ENCODE data around the gene EXOC8.

Gene EXOC8

DNA sequence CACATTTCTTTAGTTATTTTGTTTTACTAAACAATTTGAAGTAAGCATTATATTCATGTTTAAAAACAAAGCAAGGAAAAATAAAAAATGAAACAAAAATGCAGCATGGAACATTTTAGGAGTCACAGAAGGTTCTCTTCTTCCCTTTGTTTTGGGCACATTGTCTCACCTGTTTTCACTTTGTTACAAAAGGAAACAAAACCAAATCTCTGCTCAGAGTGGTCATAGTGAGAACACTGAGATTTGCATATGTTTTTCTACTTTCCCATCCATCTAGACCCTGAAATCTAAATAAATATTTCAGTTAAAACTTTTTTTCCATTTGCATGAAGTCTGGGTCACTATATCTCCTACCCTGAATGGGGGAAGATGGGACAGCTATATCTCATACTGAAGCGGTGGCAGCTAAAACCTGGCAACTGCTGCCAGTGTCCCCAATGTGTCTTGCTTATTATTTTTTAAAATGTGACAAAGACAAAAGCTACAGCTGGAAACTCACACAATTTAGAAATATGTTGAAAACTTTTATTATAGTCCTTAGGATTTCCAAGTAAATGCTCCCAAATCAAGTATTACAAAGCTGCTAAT is 3.5 kb downstream of the EXOC8 start:
- DNase-seq (ENCODE audit: low spot score) = peak; percentile 39
- in situ Hi-C loops (cut with MboI; ENCODE audit: low sequenced_read_pairs, unreplicated experiment) = no loop called here
- no peak for TF ChIP-seq CTCF (IDR thresholded peaks at IDR 0.05; ENCODE audit: borderline replicate concordance, control extremely low read depth, extremely low read depth, insufficient read depth, missing control alignments)

DNA sequence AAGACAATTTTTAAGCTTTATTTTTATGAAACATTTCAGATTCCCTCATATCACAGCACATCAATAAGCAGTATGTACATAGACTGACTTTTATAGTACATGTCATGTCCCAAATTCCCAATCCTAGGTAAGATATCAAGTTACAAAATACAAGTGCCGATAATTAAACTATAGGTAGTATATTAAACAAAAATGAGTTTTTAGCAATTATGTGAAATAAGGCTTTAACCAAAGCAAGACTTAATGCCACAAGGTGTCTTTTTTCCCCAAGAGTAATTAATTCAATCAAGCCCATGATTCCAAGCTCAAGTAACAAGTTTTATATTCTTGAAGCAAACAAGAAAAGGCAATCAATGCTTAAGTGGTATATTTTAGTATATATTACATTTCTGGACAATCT is 4.9 kb downstream of the EXOC8 start:
- in situ Hi-C loops (cut with MboI; ENCODE audit: low sequenced_read_pairs, unreplicated experiment) = no loop called here
- no peak for DNase-seq (ENCODE audit: low spot score)
- no peak for TF ChIP-seq CTCF (IDR thresholded peaks at IDR 0.05; ENCODE audit: borderline replicate concordance, control extremely low read depth, extremely low read depth, insufficient read depth, missing control alignments)

DNA sequence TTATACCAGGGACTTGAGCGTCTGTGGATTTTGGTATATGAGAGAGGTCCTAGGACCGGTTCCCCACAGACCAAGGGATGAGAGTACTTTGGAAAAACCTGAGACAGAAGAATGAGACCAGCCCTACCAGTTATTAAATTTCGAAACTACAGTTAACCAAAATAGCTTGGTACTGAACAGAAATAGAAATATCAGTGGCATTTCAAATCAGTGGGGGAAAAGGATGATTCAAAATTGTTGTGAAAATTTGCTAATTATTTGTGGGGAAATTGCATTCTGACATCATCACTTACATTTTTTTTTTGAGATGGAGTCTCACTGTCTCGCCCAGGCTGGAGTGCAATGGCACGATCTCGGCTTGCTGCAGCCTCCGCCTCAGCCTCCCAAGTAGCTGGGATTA is 8.2 kb downstream of the EXOC8 start:
- DNase-seq (ENCODE audit: low spot score) = no peak
- in situ Hi-C loops (cut with MboI; ENCODE audit: low sequenced_read_pairs, unreplicated experiment) = no loop called here
- TF ChIP-seq CTCF (IDR thresholded peaks at IDR 0.05; ENCODE audit: borderline replicate concordance, control extremely low read depth, extremely low read depth, insufficient read depth, missing control alignments) = no peak

DNA sequence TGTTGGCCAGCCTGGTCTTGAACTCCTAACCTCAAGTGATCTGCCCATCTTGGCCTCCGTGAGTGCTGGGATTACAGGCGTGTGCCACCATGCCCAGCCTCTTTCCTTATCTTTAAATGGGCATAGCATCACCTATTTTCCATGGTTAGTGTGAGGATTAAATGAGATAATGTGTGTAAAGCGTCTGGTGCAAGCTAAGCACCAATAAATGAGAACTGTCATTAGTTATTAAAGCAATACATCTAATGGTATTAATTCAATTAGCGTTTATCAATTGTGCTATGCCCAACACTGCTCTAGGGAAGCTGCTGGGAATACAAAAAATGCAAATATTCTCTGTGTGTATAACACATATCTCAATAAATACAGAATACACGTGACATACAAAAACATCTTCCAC is 10.0 kb downstream of the EXOC8 start:
- in situ Hi-C loops (cut with MboI; ENCODE audit: low sequenced_read_pairs, unreplicated experiment) = no loop called here
- DNase-seq (ENCODE audit: low spot score) = no peak
- TF ChIP-seq CTCF (IDR thresholded peaks at IDR 0.05; ENCODE audit: borderline replicate concordance, control extremely low read depth, extremely low read depth, insufficient read depth, missing control alignments) = no peak

DNA sequence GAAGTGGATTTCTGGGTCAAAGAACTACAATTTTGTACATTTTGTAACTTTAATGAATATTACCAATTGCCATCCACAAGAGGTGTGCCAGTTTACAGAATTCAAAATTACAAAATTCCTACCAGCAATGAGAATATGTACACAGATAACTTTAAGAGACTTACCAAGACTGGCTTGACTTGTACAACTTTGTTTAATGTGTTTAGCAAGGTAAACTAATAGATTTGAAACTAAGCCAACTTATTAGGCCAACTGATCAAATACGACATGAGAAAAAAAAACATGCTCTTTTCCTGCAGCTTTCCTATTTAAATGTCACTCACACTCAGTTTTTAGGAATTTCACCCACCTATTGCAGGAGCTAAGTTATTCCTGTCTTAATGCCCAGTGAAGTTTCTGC is 11.4 kb downstream of the EXOC8 start:
- no peak for TF ChIP-seq CTCF (IDR thresholded peaks at IDR 0.05; ENCODE audit: borderline replicate concordance, control extremely low read depth, extremely low read depth, insufficient read depth, missing control alignments)
- in situ Hi-C loops (cut with MboI; ENCODE audit: low sequenced_read_pairs, unreplicated experiment) = no loop called here
- DNase-seq (ENCODE audit: low spot score) = no peak

DNA sequence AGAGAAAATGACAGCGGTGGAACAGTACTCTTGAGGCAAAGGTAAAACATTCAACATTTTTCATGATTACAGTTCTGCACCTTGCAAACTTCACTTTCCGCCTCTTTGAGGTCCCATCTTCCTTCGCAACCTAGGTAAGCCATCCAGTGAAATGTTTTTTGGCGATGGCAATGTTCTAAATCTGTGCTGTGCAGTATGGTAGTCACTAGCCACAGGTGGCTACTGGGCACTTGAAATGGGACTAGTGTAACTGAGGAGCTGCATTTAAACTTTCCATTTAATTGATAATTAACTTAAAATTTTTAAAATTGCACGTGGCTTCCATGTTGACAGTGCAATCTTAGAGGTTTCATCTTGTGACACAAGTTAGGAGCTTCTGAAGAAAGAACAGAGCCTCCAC is 13.0 kb downstream of the EXOC8 start:
- in situ Hi-C loops (cut with MboI; ENCODE audit: low sequenced_read_pairs, unreplicated experiment) = no loop called here
- DNase-seq (ENCODE audit: low spot score) = no peak
- TF ChIP-seq CTCF (IDR thresholded peaks at IDR 0.05; ENCODE audit: borderline replicate concordance, control extremely low read depth, extremely low read depth, insufficient read depth, missing control alignments) = no peak

Measured in GM13976 (cell line).